HG02759 (cell line): ENCODE measurements around the gene WNK2.
"Not testable (repeated sequence)": the region's sequence is repeated elsewhere in the genome, so short reads cannot be mapped to it uniquely, and the experiment has no call there.

Source experiments
- ATAC-seq: cut with Tn5 transposase; IDR thresholded peaks from one replicate; pipeline ENCODE4 v1.9.1; 2021; ENCODE audit warnings: mild to moderate bottlenecking, moderate library complexity; ENCODE audit not compliant: unreplicated experiment

The WNK2 gene

GRCh38 chr9:93323446-93323954, 139.6 kb downstream of the WNK2 start:
- ATAC-seq: not testable (repeated sequence)

DNA sequence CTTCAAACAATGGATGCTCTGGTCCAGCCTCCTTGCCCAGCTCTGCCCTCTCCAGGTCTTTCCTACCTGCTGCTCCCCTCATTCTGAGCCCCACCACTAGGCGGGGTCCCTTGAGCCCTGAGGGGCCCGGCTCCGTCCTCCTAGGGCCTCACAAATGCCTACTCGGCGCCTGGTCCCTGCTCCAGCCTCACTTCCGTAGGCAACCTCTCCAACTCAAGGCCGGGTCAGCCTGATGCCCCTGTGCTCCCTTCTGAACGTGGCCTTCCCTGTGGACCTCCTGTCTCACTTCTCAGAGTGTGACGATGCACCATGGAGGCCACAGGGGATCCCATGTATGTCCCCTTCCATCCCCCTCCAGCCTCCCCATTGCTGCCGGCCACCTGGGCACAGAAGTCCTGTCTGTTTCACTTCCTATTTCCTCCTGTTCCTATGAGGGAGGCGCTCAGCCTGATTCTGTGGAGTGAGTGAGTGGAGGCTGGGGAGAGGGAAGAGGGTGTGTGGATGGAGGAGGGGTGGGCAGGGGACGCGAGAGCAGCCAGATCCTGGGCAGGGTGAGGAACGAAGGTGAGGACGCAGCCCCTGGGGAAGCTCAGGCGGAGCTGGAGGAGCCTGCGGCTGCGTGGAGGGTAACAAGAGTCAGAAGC, 140.4 kb downstream of the WNK2 start:
- ATAC-seq: no peak

GRCh38 chr9:93325307-93326035, 141.5 kb downstream of the WNK2 start:
- no peak for ATAC-seq

DNA sequence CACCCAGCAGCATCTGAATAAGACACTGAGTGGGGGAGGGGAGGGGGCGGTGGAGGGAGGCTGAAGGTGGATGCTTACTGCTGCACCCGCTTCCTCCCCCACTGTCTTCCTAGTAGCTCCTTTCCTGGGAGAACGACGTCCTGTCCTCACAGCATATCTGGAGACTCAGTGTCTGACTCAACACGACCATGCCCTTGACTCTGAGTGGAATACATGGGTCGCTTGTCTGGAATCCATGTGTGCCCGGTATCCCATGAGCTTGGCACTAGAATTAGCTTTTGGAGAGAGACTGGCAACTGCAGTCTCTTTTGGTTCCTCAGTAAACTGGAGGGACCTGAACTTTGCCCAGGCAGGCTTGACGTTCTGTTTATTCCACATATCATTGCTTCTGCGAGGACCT, 142.1 kb downstream of the WNK2 start:
- ATAC-seq: no peak

DNA sequence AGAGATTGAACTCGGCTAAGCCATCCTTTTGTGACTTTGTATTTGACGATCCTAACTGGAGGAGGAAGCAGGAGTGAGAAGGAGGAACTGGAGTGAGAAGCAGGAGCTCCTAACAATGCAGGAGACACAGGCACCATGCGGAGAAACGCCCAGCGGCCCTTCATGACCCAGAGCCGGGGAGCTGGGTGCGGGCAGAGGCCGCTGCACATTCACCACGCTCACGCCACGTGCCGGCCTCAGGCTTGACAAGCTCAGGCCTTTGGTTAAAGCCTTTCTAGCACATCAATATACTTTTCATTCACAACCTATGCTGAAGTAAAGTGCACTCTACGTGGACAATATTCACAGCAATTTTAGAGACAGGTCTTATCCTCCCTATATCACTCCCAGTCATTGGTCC, 142.7 kb downstream of the WNK2 start:
- ATAC-seq: no peak

DNA sequence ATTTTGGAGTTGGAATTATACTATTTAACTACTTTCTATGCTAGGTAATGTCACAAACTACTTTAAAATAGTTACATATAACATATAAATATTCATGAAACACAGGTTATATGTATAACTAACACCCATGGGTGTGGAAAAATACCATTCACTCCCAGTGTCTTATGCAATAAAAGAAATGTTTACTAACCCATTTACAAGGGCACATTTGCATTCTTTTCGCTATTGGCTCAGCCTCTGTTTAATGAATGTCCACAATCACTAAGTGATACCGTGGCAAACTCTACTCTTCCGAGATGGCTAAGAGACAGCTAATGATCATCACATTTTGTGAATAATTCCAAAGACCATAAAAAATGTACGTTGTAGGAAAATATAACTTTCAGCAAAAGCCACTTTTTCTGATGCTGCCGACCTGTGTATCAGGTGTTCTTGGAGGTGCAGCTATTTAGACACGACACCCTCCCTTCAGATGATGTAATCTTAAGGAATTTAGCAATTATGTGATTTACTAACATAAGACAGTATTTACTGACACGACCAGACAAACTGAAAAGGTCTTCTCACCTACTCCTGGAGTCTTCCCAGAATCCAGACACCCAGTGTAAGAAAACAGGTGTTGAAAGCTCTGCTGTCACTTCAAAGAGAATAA, 145.8 kb downstream of the WNK2 start:
- no peak for ATAC-seq

GRCh38 chr9:93332317-93332716, 148.4 kb downstream of the WNK2 start:
- ATAC-seq: no peak

GRCh38 chr9:93336720-93337119, 152.8 kb downstream of the WNK2 start:
- ATAC-seq: no peak

DNA sequence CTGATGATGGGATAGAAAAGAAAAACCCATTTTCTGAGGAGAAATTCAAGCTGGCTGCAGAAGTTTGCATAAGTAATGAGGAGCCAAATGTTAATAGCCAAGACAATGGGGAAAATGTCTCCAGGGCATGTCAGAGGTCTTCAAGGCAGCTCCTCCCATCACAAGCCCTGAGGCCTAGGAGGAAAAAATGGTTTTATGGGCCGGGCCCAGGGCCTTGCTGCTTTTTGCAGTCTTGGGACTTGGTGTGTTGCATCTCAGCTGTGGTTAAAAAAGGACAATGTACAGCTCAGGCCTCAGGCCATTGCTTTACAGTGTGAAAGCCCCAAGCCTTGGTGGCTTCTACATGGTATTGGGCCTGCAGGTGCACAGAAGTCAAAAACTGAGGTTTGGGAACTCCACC, 154.3 kb downstream of the WNK2 start:
- ATAC-seq: not testable (repeated sequence)

DNA sequence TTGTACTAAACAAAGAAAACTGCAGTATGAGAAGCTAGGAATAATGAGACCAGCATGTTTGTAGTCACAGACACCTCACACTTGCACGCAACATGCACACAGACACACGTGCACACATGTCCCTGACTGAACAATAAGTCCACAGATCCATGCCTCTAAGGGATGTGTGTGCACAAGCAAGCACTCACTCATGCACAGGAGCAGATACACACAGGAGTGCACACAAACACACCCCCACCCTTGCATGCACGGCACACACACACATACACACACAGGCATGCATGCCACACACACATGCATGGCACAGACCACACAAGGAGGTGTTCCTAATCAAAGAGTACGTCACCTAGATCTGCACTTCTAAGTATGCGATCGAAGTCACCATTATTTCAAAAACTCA, 156.2 kb downstream of the WNK2 start:
- no peak for ATAC-seq

- not testable (repeated sequence) for ATAC-seq
Measured at GRCh38 chr9:93341820-93342219, 157.9 kb downstream of the WNK2 start.

DNA sequence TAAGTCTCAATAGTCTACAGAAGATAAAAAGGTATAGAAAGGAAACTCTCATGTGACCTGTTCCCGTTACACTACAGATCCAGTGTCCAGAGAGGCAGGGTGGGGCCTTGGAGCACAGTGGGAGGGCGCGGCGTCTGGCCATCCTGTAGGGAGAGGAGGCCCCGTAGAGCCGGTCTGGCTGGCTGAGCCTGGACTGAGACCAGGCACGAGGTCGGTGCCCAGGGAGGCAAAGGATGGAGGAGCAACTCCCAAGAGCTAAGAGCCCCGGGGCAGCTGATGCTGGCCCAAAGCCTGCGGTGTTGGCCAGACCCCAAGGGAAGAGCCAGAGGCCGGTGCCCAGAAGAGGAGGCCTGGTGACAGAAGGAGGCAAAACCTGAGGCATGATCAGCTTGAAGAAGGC, 158.5 kb downstream of the WNK2 start:
- ATAC-seq: not testable (repeated sequence)

DNA sequence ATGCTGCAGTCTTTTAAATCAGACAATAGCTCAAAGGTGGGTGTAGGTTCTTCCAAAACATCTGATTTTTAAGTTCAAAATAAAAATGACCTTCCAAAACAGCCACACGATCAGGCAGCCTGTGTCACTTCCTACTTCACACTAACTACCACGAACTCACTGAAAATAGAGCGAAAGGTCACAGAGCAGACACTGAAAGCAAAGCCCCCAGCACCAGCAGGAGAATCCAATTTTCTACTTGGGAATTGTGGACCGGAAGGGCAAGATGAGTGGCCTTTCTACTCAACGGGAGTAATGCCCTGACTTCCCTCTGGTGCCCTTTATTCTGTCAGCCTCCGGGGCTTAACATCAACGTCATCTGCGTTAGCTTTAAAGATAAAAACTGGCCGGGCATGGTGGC, 159.7 kb downstream of the WNK2 start:
- ATAC-seq: no peak

DNA sequence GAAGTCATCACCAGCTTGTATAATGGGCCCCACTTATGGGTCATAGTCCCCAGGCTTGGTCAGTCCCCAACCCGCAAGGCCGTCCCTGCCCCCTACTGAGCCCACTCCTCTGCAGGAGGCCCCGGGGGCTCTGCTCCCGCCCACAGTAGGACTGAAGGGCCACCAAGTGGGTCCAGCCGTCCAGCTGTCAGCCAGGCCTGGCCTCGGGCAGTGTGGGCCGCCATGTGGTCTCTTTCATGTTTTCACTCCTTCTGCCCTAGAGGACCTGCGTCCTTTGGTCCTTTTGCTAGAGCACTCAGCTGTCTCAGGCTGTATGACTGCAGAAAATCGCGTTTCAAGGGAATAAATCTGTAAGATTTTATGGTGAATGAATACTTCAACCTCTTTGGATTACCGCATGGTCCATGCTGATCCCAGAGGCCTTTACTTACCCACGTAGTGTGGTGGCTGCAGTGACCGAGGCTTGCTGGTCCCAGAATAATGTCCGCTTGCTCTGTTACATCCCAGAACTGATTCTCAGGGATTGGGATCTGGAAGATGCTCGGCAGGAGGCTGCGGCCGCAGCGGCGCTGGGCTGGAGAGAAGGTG, 161.8 kb downstream of the WNK2 start:
- ATAC-seq: no peak

GRCh38 chr9:93346231-93347112, 162.5 kb downstream of the WNK2 start:
- no peak for ATAC-seq

DNA sequence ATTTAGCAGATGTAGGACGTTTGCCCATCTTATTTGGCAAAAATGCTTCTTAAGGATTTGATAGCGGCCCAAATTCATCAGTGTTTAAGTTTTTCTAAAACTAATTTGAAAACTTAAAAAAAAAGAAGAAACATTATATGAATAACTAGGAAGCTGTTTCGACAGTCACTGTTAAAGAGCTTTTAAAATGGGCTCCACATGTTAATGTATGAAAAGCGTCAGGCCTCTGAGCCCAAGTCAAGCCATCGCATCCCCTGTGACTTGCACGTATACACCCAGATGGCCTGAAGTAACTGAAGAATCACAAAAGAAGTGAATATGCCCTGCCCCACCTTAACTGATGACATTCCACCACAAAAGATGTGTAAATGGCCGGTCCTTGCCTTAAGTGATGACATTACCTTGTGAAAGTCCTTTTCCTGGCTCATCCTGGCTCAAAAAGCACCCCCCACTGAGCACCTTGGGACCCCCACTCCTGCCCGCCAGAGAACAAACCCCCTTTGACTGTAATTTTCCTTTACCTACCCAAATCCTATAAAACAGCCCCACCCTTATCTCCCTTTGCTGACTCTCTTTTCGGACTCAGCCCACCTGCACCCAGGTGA, 163.5 kb downstream of the WNK2 start:
- ATAC-seq: not testable (repeated sequence)

DNA sequence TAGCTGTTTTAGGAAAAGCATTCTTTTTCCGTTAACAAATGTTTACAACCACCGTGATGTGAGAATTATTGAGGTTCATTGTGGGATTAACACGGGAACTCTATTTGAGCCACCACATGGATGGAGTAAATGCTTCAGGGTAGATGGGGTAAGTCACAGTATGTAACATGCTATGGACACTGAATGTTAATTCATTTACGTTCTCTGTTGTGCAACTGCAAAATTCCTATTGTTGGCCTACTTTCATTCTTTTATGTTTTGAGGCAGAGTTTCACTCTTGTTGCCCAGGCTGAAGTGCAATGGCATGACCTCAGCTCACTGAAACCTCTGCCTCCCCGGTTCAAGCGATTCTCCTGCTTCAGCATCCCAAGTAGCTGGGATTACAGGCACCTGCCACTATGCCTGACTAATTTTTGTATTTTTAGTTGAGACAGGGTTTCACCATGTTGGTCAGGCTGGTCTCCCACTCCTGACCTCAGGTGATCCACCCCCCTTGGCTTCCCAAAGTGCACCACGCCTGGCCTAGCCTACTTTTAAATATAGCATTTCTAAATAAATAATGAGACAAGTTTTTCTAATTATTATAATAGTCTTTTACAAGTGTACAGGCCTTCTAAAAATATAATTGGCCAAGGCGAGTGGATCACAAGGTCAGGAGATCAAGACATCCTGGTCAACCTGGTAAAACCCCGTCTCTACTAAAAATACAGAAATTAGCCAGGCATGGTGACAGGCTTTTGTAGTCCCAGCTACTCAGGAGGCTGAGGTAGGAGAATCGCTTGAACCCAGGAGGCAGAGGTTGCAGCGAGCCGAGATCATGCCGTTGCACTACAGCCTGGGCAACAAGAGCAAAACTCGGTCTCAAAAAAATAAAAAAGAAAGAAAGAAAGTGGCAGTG, 169.7 kb downstream of the WNK2 start:
- not testable (repeated sequence) for ATAC-seq

DNA sequence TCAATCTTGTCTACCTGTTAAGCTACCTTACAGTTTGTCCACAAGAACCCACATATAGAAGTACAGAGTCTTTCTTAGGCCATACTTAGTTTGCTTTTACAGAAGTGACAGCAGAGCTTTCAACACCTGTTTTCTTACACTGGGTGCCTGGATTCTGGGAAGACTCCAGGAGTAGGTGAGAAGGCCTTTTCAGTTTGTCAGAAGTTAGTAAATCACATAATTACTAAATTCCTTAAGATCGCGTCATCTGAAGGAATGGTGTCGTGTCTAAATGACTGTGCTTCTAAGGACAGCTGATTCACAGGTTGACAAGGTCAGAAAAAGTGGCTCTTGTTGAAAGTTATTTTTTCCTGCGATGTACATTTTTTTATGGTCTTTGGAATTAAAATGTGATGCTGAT, 170.5 kb downstream of the WNK2 start:
- ATAC-seq: no peak

GRCh38 chr9:93355827-93356226, 171.9 kb downstream of the WNK2 start:
- ATAC-seq: no peak
